ENCODE results near the gene SLC17A7.

SLC17A7 gene

GRCh38 chr19:49425922-49426592, 15.3 kb downstream of the SLC17A7 start:
- DNase-seq = no peak

- DNase-seq = no peak
Measured at GRCh38 chr19:49425178-49425577, 16.1 kb downstream of the SLC17A7 start, which contains the start of gene GFY. Gene GFY (plus strand): TSS chr19:49425388. CDS start chr19:49426431, 1,043 bp downstream.

DNA sequence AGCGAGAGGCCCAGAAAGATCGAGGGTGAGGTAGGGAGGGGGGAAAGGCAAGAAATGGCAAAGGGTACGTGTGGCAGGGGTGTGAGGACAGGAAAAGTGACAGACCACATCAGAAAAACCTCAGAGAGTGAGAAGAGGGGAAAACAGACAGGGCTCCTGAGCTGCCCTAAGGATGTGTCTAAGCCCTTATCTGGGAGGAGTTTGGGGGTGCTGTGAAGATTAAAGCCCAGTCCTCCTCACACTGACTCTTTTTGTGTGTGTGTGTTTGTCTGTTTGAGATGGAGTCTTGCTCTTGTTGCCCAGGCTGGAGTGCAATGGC, 17.4 kb downstream of the SLC17A7 start:
- peak; percentile 61 for DNase-seq

DNA sequence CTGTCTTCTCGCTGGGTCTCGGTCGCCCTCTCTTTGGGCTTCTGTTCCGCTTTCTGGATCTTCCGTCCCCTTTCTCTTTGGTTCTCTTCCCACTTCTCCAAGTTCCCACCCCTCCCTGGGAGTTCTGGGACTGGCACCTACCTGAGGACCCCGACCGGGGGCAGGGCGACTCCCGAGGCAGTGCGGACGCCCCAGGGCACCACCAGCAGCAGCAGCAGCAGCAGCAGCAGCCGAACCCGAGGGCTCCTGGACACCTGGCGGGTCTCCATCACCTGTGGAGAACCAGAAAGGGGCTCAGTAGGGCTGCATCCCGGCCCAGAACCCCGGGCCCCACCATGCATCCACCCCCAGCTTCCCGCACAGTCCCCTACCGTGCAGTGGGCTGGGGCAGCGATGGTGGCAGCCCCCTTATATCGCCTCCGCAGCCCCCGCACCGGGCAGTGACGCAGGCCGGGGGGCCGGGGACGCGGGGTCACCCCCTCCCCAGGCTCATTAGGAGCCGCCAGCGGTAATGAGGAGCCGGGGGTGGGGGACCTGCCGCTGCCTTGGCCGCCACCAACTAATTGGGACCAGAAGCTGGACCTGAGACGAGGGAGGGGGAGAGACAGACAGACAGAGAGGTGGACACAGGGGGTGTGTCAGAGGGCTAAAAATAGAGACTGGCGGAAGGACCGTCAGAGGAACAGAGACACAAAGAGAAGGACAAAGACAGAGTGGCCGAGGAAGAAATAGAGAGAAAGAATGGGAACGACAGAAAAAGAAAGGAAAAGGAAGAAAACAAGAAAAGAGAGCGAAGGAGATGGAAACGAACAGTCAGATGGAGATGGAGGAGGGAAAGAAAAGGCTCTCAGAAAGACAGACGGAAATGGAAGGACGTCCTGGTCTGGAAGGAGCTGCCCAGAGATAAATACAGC, 18.0 kb downstream of the SLC17A7 start, which contains the start of gene PTH2:
Gene PTH2, minus strand, starts transcription at position 371 of the 914 bp plus-strand sequence. Its CDS starts 102 bp downstream, at position 269.
- DNase-seq = no peak

DNA sequence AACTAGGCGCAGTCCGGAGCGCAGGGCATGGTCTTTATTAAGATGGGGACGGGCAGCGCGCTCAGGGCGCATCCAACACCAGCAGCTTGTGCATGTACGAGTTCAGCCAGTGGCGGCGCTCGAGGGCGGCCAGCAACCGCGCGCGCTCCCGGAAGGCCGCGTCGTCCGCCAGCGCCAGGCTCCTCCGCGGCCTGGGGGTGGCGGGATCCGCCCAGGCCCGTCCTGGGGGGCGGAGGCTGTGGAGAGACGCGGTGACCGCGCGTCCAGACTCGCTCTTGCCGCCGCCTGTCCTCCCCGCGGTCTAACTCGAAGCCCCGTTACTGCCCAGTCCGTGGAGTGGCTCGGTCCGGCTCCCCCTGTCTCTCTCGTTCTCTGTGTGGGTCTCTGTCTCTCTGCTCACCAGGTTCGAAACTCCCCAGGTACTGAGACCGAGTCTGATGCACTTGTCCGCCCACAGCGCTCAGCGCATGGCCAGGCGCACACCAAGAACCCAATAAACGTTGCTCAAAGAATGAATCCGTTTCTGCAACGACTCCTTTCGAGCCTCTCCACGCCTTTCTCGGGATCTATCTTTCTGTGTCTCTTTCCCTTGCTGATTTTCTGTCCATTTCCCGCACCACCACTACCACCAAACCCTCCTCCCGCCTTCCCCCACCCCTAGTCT, 18.8 kb downstream of the SLC17A7 start:
- peak; percentile 58 for DNase-seq

DNA sequence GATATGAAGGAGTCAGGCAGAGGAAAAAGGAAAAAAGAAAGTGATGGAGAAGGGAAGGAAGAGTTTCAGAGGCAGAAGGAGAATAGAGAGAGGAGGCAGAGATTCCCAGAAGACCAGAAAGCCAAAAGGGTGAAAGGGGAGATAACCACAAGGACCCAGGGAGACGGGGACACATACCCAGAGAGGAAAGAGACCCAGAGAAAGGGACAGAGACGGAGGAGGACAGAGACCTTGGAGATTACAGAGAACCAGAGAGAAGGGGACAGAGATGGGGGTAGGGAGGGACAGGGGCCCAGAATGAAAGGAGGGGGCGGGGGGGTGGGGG, 19.5 kb downstream of the SLC17A7 start:
- DNase-seq = no peak

- DNase-seq = peak; percentile 46
Measured at GRCh38 chr19:49421039-49421877, 20.1 kb downstream of the SLC17A7 start.

DNA sequence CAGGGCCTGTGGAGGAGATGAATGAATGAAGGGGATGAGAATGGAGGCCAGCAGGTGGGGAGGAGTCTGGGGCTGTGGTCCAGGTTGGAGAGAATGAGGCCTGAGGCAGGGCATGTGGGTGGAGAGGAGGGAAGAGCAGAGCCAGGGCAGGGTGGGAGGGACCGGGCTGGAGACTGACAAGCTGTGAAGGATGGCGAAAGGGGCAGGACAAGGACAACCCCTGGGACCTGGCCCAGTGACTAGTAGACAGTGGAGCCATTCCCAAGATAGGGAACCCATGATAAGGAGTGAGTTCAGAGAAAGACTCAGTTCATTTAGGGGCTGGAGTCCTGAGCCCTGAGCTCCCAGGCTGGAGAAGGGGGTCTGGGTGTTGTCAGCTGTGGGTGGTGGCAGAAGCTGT, 21.1 kb downstream of the SLC17A7 start:
- DNase-seq = no peak

- DNase-seq = no peak
Measured at GRCh38 chr19:49419173-49419572, 22.2 kb downstream of the SLC17A7 start.

DNA sequence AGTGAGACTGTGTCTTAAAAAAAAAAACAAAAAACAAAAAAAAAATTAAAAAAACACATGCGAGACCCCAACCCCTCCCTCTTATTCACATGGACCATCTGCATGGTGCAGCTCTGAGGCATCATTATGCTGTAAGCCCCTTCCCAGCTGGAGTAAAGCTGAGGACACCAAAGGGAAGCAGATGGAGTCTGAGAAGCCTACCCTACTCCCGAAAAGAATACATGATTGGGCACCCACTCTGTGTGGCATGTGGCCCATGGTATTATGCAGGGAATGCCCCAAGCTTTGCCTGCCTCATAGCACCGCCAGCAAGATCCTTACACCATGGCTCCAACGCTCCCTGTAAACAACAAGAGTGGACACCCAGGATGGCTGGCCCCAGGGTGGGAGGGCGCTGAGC, 22.8 kb downstream of the SLC17A7 start:
- DNase-seq = no peak

GRCh38 chr19:49417088-49417487, 24.2 kb downstream of the SLC17A7 start:
- no peak for DNase-seq

DNA sequence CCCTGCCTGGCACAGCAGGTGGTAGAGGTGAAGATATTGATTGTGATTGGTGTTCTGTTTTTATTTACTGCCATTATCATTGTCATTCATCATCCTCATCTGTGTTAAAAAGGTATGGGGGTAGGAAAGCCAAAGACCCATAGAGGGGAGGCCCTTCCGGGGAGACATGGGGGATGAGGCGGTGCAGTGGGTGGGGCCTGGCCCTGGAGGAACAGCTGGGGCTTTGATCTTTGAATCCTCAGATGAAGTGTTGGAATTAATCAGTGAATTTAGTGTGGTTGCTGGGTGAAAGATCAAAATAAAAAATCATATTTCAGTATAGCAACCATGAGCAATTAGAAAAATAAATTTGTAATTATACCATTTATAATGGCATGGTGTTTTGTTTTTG, 25.5 kb downstream of the SLC17A7 start:
- DNase-seq = no peak

GRCh38 chr19:49415102-49415809, 26.1 kb downstream of the SLC17A7 start:
- DNase-seq = no peak

GRCh38 chr19:49414256-49414655, 27.1 kb downstream of the SLC17A7 start:
- no peak for DNase-seq

- DNase-seq = no peak
Measured at GRCh38 chr19:49413348-49413747, 28.0 kb downstream of the SLC17A7 start.

GRCh38 chr19:49411681-49412326, 29.5 kb downstream of the SLC17A7 start:
- DNase-seq = no peak

- DNase-seq = peak; percentile 52
Measured at GRCh38 chr19:49409441-49410029, 31.8 kb downstream of the SLC17A7 start.

DNA sequence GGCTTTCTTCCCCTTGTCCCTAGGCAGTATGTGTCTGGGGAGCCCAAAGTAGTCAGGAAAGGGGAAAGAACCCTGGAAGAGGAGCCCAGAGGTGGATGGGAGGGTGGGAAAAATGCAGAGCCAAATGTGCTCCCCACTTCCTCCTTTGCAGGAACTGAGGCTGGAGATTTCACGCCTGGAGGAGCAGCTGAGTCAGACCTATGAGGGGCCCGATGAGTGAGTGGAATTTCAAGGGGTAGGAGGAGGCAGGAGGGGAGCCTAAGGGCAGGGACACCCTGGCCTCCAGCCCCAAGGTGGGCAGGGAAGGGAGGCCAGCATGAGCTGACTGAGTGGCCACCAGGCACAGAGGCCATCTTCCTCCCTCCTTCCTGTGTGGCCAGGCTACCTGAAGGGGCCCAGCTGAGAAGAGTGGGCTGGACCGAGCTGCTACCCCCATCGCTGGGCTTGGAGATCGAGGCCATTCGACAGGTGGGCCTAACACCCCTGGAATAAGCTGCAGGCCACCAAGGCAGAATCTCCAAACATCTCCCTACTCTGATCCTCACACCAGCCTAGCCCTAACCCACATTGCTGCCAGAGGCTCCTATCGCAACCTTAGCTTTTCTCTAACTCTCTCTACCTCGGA, 32.4 kb downstream of the SLC17A7 start:
- DNase-seq = no peak

GRCh38 chr19:49407482-49408015, 33.8 kb downstream of the SLC17A7 start:
- DNase-seq = no peak

GRCh38 chr19:49407079-49407478, 34.2 kb downstream of the SLC17A7 start:
- no peak for DNase-seq
